Measurements from ENCODE around the gene TTC21A. TPM values are rescaled to one million over a fixed set of nuclear protein-coding genes. Genes with fewer than 3 reads are reported as not detected.

Gene TTC21A
- total RNA-seq, 1 experiment from 2014 or later, result 0.40 TPM

DNA sequence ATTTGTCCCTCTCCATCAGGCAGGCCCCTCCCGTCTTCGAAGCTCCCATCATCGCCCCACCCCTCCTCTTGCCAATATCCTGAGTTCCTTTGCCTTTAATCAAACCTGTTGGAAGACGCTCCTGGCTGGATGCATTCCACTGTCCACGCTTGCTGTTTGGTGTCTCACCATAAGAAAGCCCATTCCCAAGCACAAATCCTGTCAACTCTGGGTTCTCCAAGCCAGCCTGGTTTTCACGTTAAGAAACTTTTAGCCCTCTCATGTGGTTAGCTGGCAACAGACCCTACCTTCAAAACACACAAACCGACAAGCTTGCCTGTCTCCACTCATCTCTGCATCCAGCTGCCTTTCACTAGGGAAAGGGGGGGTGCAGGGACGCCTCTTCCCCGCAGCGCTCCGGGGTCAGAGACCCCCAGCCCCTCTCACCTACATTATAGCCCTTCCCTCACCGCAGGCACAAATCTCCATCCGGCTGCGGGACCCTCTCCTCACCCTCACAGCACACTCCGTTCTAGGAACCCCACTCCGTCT is 1.1 kb upstream of the TTC21A start:
- H3K4me3 ChIP-seq, result peak overlapping the region; percentile 77
- no peaks in the 10 kb centered on the region for H3K36me3 ChIP-seq
- peak; percentile 20 for DNase-seq
- no peaks in the 10 kb centered on the region for H3K9me3 ChIP-seq
- H3K27me3 ChIP-seq, result no peaks in the 10 kb centered on the region

DNA sequence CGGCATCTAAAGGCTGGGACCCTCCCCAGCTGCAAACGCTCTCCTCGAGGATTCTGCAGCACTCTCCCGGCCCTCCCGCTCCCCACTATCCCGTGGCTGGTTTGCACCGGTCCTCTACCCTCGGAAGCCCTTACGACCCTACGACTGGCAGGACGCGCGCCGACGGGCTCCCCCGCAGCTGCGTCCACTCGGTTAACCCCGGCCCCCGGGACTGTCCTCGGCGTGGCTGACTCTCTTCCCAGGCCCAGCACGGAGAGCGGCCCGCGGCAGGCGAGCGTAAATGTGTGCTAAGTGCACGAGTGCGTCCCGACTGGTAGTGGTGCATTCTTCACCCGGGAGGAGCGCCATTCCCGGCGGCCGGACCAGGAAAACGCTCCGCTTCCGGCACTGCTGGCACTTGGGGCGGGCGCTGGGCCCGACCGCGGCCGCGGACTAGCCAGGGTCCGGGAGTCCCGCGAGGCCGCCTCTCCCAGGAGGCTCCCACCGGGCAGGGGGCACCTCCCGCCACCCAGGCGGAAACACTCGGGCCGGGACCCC is 561 bp upstream of the TTC21A start:
- H3K27me3 ChIP-seq, result no peaks in the 10 kb centered on the region
- peak; percentile 51 for DNase-seq
- no peaks in the 10 kb centered on the region for H3K36me3 ChIP-seq
- H3K4me3 ChIP-seq, result peak overlapping the region; percentile 77
- no peaks in the 10 kb centered on the region for H3K9me3 ChIP-seq

DNA sequence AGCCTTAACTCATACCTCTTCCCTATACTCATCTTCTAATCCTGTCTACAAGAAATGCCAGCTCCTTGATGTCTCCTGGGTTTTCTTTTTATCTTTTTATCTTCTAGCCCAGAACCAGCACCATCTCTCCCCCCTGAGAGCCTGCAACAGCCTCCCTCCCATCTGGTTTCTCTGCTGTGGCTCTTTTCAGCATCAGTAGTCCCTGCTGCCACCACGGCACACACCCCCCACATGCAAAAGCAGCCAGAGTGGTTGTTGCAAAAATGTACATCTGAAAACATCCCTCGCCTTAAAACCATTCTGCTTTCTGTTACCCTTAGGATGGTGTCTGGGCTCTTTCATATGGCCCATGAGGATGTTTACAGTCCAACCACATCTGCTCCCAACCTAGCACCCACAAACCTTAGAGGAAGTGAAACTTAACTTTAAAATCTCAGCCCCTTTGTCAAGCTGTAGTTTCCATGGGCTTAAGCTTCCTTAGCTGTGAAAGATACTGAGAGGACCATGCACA is 775 bp downstream of the TTC21A start:
- Histone ChIP-seq H3K4me3 (peak overlapping the region; percentile 77), H3K36me3 (no peaks in the 10 kb centered on the region), H3K9me3 (no peaks in the 10 kb centered on the region), H3K27me3 (no peaks in the 10 kb centered on the region)
- DNase-seq, result no peak

DNA sequence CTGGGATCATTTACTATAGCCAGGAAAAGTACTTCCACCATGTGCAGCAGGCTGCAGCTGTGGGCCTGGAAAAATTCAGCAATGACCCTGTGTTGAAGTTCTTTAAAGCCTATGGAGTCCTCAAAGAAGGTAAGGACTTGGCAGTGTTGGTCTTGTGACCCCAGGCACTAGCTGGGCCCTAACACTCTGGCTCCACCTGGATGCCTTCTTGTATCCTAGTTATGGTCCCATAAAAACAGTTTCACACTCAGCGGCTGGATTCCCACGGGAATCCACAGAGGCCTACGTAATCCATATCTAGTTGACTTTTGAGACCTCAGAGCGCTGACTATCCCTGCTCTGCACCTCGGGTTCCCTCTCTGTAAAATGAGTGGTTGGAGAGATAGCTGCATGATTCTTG is 1.6 kb downstream of the TTC21A start:
- DNase-seq, result no peak

DNA sequence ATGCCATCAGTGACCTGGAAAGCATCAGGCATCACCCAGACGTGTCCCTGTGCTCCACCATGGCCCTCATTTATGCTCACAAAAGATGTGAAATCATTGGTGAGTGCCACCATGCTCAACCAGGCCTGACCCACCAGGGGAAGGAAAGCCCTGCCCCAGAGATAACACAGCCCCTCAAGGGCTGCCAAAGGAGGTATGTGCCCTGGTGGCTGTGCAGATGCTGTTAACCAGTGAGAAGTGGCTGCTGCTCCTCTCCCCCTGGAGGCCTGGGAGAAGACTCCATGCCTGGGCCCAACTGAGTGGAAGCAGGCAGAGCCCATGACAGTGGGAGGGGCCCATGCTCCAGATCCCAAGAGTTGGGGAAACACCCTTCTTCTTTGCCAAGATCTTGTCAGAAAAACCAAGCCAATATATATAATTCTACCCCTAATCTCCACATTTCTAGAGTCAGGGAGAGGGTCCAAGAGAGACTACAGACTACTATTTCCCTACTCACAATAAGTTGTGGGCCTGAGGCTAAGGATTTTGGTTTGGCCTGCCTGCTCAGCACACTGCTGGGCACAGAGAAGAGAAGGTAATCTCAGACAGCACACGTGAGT is 2.7 kb downstream of the TTC21A start:
- Histone ChIP-seq H3K9me3 (no peaks in the 10 kb centered on the region), H3K4me3 (no peak overlapping the region), H3K27me3 (no peaks in the 10 kb centered on the region), H3K36me3 (no peaks in the 10 kb centered on the region)
- DNase-seq, result no peak

More for the DNA sequence above, 1.6 kb downstream of the TTC21A start:
- Histone ChIP-seq H3K4me3 (no peak overlapping the region), H3K27me3 (no peaks in the 10 kb centered on the region), H3K9me3 (no peaks in the 10 kb centered on the region), H3K36me3 (no peaks in the 10 kb centered on the region)

DNA sequence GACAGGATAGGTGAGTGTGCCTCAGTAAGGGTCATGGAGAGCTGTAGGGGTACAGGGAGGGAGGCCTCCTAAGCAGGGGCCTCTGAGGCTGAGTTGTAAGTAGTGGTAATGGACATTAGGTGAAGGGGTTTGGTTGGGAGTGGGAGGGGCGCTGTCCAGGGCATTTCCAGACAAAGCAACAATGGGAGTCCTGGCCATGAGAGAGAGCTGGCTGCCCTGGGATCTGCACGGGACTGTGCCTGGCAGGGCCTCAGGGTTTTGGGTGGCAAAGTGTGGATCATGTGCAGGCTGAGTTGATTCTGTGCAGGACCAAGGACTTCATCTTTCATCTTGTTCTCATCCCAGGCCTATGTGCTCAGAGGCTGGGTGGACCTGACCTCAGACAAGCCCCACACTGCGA is 4.6 kb downstream of the TTC21A start:
- H3K9me3 ChIP-seq, result no peaks in the 10 kb centered on the region
- no peaks in the 10 kb centered on the region for H3K36me3 ChIP-seq
- DNase-seq, result no peak
- H3K4me3 ChIP-seq, result no peak overlapping the region
- H3K27me3 ChIP-seq, result no peaks in the 10 kb centered on the region

DNA sequence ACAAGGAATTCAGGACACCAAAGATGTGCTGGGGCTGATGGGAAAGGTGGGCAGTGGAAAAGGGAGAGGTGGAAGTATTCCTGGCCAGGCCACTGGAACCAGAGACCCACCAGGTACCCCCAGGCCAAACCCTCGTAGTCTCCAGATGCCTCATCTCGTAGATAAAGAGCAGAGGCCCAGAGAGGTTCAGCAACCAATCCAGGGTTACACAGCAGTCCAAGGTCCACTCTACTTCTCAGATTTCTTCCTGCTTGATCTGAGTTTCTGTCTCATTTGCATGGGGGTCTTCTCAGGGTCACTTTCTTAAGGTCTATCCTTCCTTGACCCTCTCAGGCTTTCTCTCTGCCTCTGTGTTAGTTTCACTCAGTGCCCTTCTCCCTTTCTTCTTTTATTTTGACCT is 5.1 kb downstream of the TTC21A start:
- no peaks in the 10 kb centered on the region for H3K9me3 ChIP-seq
- H3K36me3 ChIP-seq, result no peaks in the 10 kb centered on the region
- DNase-seq, result no peak
- H3K27me3 ChIP-seq, result no peaks in the 10 kb centered on the region
- H3K4me3 ChIP-seq, result no peak overlapping the region

DNA sequence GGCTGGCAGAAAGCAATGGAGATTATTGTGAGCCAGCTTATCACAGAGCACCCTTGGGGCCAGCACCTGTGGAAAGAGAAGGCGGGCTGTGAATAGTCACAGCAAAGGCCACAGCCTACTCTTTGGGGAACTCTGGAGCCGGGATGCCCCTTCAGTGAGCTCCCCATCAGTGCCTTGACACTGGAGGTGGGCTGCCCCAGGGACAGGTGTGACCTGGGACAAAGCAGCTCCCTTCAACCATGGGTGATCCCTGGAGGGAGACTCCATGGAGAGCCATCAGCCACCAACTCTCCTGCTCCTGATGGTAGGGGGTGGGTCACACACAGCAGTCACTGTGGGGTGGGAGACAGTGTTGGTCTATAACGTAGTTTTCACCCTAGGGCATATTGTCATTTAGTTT is 5.8 kb downstream of the TTC21A start:
- no peaks in the 10 kb centered on the region for H3K27me3 ChIP-seq
- no peaks in the 10 kb centered on the region for H3K36me3 ChIP-seq
- no peak for DNase-seq
- no peaks in the 10 kb centered on the region for H3K9me3 ChIP-seq
- H3K4me3 ChIP-seq, result no peak overlapping the region

DNA sequence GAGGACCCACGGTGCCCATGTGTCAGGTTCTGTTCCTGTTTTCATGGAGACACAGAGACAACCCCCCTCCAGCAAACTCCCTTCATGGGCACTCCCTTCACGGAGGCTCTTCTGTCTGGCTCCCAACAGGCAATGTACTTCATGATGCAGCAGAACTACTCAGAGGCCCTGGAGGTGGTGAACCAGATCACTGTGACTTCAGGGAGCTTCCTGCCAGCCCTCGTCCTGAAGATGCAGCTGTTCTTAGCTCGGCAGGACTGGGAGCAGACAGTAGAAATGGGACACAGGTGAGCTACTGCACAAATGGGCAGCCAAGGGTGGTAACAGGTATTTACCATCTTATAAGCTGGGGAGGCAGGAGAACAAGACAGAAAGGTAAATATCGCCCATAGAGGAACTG is 7.0 kb downstream of the TTC21A start:
- no peak for DNase-seq
- H3K27me3 ChIP-seq, result no peaks in the 10 kb centered on the region
- no peak overlapping the region for H3K4me3 ChIP-seq
- no peaks in the 10 kb centered on the region for H3K9me3 ChIP-seq
- H3K36me3 ChIP-seq, result no peaks in the 10 kb centered on the region

DNA sequence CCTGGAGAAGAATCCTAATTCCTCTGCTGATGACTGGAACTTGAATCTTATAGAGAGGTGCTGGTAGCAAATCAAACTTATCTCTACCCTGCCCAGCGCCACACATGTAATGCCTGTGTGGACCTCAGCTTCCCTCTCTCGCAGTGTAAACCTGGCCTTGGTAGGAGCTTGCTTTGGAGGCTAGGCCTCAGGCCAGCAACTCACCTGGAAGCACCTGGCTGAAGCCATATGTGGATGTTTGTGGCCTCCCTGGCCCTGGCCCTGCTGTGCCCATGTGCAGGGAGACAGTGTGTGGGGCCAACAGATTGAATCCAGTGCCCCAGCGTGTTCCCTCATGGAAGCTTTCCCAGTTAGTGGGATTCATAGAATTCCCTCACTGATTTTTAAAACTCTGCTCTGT is 8.4 kb downstream of the TTC21A start:
- Histone ChIP-seq H3K4me3 (no peak overlapping the region), H3K9me3 (no peaks in the 10 kb centered on the region), H3K27me3 (no peaks in the 10 kb centered on the region), H3K36me3 (no peaks in the 10 kb centered on the region)
- DNase-seq, result no peak

DNA sequence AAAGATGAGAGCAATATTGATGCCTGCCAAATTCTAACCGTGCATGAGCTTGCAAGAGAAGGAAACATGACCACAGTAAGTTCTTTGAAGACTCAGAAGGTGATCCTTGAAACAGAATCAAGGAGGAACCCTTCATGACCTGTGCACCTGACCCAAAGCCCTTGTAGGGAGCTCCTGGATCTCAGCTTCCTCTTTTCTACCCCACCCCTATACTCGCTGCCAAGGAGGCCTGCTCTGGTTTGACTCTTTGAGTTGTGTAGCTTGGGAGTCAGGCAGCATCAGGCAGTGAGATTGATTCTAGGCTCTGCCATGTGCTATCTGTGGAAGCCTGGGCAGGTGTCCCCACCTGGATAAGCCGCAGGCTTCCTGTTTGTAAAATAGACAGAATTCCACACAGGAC is 10.6 kb downstream of the TTC21A start:
- Histone ChIP-seq H3K27me3 (no peaks in the 10 kb centered on the region), H3K36me3 (no peaks in the 10 kb centered on the region), H3K4me3 (no peak overlapping the region), H3K9me3 (no peaks in the 10 kb centered on the region)
- no peak for DNase-seq

DNA sequence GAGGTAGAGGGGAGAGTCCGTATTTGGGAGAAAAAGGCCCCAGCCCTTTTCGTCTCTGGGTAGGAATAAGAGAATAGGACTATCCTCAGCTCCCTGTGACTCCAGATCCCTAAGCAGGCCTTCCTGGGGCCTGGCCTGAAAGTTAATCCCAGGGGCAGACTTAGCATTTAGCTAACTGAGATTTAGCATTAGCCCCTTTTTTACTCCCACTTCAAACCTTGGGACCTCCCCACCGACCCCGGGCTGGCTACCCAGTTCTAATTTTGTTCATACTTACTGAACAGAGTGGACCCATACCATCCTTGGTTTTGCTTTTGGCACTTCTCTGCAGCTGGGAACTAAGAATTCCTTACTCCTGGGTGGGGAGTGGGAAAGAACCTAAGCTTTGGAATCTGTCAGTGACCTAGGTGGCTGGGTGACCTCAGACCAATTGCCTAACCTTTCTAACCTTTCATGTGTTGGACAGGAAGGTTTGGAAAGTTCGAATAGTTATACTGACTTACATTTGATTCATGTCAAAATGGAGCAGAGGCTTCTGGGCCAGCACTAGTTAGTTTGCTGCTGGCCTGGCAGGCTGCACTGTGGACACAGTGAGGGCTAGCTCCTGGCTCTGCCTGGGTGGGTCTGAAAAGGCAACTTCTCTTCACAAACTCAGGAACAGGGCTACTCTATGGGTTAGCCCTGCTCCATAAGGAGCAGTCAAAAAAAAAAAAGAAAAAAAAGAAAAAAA is 11.6 kb downstream of the TTC21A start:
- DNase-seq, result no peak
- Histone ChIP-seq H3K36me3 (no peaks in the 10 kb centered on the region), H3K4me3 (no peak overlapping the region), H3K27me3 (no peaks in the 10 kb centered on the region), H3K9me3 (no peaks in the 10 kb centered on the region)

DNA sequence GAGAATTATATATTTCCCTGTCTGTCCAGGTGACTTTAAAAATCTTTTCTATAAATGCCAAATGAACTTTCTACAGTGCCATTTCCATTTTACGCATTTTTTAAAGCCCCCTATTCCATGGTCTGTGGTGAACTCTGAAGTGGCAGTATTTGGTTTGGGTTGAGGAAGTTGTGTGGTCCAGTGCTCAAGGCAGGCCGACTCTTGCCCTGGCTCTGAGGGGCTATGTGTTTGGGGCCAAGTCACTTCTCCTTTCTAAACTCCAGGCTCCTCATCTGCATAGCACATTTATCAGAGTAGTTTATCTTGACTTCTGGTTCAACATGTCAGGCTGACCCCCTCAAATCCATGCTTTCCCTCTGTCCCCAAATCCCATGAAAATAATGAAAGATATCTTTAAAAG is 14.1 kb downstream of the TTC21A start:
- no peaks in the 10 kb centered on the region for H3K27me3 ChIP-seq
- H3K4me3 ChIP-seq, result no peak overlapping the region
- H3K9me3 ChIP-seq, result no peaks in the 10 kb centered on the region
- H3K36me3 ChIP-seq, result no peaks in the 10 kb centered on the region
- no peak for DNase-seq

DNA sequence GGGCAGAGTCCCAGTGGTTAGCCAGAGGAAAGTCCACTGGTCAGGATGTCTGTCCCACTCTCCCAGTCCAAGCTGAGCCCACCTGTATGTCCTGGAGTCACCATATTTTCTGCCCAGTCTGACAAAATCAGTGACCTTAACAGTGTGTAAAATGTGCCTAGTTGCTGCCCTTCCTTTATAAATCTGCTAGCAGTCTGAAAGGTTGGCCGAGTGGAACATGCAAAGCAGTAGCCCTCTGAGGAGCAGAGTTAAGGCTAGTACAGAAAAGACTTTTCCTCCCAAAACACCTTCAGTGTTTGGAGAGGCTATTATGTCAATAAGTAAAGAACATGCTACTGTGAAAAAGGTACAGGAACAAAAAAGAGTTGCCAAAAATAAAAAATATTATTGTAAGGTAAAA is 15.3 kb downstream of the TTC21A start:
- H3K9me3 ChIP-seq, result no peaks in the 10 kb centered on the region
- no peaks in the 10 kb centered on the region for H3K27me3 ChIP-seq
- no peak overlapping the region for H3K4me3 ChIP-seq
- DNase-seq, result no peak
- no peaks in the 10 kb centered on the region for H3K36me3 ChIP-seq

DNA sequence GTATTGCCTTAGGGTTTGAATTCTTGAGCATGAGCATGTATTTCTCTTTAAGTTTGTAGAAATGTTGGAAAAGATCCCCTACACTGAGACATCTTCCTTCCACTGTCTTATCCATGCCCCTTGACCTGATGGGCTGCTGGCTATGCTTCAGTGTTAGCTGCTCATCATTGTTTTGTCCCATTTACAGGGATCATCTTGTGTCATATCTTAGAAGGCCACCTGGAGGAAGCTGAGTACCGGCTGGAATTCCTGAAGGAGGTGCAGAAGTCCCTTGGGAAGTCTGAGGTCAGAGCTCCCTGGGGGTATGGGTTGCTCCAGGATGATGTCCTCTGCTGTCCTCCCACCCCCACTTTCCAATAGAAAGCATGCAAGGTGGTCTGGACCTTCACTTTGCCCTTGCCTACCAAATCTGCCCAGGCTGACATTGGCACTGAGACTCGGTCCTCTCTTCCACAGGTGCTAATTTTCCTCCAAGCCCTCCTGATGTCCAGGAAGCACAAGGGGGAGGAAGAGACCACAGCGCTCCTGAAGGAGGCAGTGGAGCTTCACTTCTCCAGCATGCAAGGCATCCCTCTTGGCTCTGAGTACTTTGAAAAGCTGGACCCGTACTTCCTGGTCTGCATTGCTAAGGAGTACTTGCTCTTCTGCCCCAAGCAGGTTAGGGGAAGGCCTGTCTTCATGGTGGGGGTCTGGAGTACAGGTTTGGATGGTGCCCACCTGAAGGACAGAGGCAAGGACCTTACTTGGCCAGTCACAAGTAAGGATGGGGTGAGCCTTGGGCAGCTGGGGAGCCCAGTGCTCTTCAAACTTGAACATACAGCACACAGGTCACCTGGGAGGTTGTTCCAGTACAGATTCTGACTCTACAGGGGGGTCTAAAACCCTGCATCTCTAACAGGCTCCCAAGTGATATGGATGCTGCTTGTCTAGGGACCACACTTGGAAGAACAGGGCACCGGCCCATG is 17.7 kb downstream of the TTC21A start:
- Histone ChIP-seq H3K36me3 (no peaks in the 10 kb centered on the region), H3K4me3 (no peak overlapping the region), H3K27me3 (no peaks in the 10 kb centered on the region), H3K9me3 (no peaks in the 10 kb centered on the region)
- no peak for DNase-seq

DNA sequence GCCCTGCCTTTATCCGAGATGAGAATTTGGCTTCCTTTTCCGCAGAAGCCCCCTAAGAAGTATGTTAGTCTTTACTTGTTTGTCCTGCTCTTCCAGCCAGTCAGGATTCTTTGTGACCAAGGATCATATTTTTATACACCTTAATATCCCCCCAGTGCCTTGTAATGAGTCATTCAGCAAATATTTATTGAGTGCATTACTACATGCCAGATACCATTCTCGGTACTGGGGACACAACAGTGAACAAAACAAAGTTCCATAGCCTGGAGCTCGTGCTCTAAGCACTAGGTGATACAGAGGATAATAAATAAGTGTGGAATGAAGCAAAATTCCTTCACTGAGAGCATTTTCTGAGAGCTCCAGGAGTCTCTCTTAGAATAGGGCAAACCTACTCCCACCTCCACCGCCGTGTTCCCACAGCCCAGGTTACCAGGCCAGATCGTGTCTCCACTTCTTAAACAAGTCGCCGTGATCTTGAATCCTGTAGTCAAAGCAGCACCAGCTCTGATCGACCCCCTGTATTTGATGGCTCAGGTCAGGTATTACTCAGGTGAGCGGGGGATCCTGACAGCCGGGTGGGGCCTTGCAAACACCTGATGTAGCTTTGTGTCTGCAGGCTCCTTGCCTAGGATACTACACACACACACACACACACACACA is 18.5 kb downstream of the TTC21A start:
- H3K36me3 ChIP-seq, result no peaks in the 10 kb centered on the region
- no peaks in the 10 kb centered on the region for H3K9me3 ChIP-seq
- no peak for DNase-seq

More for the DNA sequence above, 18.5 kb downstream of the TTC21A start:
- Histone ChIP-seq H3K4me3 (no peak overlapping the region), H3K27me3 (no peaks in the 10 kb centered on the region)

Measured in MG63 (cell line).